Chondrocyte (in vitro differentiated cells): ENCODE data around the gene SRP68. TPM values are rescaled to one million over a fixed set of nuclear protein-coding genes. Genes with fewer than 3 reads are reported as not detected.
A peak's percentile ranks its signal among the peaks of the same experiment; 100 is the strongest.
"Not testable (repeated sequence)": the region's sequence is repeated elsewhere in the genome, so short reads cannot be mapped to it uniquely, and the experiment has no call there.

Source experiments
- DNase-seq: peaks from one replicate; pipeline ENCODE4 v3.0.0; 2021; ENCODE audit warnings: mixed read lengths, low spot score
- H3K27ac Mint-ChIP-seq: one replicate; pipeline ENCODE4 v1.8.0; 2021; ENCODE audit warnings: mild to moderate bottlenecking, moderate library complexity, mixed read lengths; ENCODE audit not compliant: unreplicated experiment
- H3K27me3 Mint-ChIP-seq: 2 replicates; pipeline ENCODE4 v1.8.0; 2021; ENCODE audit warnings: low read depth, mixed read lengths
- H3K36me3 Mint-ChIP-seq: 2 replicates; pipeline ENCODE4 v1.8.0; 2021; ENCODE audit warnings: low read depth, mixed read lengths
- H3K4me1 Mint-ChIP-seq: 2 replicates; pipeline ENCODE4 v1.8.0; 2021; ENCODE audit warnings: low read depth, mild to moderate bottlenecking, mixed read lengths
- H3K4me3 Mint-ChIP-seq: one replicate; pipeline ENCODE4 v1.8.0; 2021; ENCODE audit warnings: mild to moderate bottlenecking, moderate library complexity, mixed read lengths; ENCODE audit not compliant: unreplicated experiment
- H3K9me3 Mint-ChIP-seq: 2 replicates; pipeline ENCODE4 v1.8.0; 2021; ENCODE audit warnings: low read depth, mixed read lengths
- total RNA-seq: library from RNA; stranded (reverse); gene quantifications from 3 replicates; pipeline ENCODE4 v1.2.1, GENCODE V29; 2021
- TF ChIP-seq, protein P1 (sequence below): fragments of 200-600 bp; sonication (generic); IDR thresholded peaks from 2 replicates; pipeline ENCODE4 v1.5.0; 2021; ENCODE audit warnings: antibody characterized with exemption, mild to moderate bottlenecking, moderate library complexity

Gene SRP68
- total RNA-seq, 1 donor from 2014 or later, result 63.0 TPM

DNA sequence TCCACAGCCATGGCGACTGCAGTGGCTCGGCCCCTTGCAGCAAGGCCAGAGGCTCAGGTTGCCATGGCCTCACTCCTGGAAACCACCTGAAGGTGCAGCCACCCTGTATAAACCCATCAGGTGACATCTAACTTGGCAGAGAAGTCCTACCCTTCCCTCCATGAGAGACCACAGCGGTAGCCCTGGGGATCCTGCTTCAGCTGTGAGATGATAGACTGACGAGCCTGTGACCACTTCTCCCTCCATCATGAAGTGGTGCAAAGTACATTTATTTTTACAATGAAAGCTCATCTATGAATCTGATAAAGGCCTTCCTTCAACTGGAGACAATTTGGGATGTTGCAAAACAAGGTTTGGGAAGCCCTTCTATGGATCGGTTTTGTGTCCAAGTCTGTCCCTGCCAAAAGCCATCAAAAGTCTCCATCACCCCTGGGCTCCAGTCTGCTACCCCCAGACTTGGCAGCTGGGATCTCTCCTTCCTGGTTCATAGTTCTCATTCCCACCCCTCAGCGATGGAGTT lies 8.5 kb upstream of the SRP68 start:
- no peak for DNase-seq
- H3K27ac Mint-ChIP-seq, result no peak overlapping the region
- H3K27me3 Mint-ChIP-seq, result peaks cover 38% of the 10 kb centered on the region
- H3K36me3 Mint-ChIP-seq, result peaks cover 18% of the 10 kb centered on the region
- H3K4me3 Mint-ChIP-seq, result no peak overlapping the region
- H3K4me1 Mint-ChIP-seq, result peaks cover 3% of the 10 kb centered on the region
- TF ChIP-seq, protein P1, sequence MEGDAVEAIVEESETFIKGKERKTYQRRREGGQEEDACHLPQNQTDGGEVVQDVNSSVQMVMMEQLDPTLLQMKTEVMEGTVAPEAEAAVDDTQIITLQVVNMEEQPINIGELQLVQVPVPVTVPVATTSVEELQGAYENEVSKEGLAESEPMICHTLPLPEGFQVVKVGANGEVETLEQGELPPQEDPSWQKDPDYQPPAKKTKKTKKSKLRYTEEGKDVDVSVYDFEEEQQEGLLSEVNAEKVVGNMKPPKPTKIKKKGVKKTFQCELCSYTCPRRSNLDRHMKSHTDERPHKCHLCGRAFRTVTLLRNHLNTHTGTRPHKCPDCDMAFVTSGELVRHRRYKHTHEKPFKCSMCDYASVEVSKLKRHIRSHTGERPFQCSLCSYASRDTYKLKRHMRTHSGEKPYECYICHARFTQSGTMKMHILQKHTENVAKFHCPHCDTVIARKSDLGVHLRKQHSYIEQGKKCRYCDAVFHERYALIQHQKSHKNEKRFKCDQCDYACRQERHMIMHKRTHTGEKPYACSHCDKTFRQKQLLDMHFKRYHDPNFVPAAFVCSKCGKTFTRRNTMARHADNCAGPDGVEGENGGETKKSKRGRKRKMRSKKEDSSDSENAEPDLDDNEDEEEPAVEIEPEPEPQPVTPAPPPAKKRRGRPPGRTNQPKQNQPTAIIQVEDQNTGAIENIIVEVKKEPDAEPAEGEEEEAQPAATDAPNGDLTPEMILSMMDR, result no peak
- H3K9me3 Mint-ChIP-seq, result no peaks in the 10 kb centered on the region

DNA sequence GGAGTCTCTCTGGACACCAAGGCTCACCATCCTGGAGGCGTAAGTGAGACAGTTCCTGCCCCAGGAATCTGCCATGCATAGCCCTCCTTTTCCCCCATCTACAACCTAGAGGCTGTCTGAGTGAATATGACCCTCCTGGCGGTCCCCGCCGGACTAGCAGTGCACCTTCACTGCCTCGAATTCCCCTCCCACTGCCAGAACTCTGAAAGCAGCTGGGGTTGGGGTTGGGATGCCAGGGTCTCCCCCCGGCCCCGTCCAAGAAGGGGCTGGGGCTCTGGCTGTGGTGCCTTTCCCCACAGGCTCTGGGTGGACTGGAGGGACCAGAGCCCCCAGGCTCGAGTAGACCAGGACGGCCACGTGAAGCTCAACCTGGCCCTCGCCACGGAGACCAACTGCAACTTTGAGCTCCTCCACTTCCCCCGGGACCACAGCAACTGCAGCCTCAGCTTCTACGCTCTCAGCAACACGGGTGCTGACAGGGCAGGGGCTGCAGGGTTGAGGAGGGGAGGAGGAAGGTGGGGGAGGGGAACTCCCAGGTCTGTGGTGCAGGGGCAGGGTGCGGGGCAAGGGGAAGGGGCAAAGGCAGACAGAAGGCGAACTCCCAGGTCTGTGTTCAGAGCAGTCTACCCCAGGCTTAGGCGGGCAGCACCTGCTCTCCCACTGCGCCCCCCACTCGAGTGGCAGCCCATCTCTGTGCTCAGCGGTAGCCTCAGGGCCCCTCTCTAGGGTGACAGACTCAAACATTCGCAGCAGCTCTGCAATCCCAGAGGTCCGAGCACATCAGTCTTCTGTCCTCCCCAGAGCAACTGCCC lies 7.8 kb upstream of the SRP68 start:
- Mint-ChIP-seq H3K9me3 (no peaks in the 10 kb centered on the region), H3K4me3 (no peak overlapping the region), H3K4me1 (peaks cover 9% of the 10 kb centered on the region), H3K27ac (no peak overlapping the region), H3K27me3 (peaks cover 44% of the 10 kb centered on the region), H3K36me3 (peaks cover 15% of the 10 kb centered on the region)
- DNase-seq, result peak; percentile 83
- TF ChIP-seq, protein P1, result peak; percentile 24

DNA sequence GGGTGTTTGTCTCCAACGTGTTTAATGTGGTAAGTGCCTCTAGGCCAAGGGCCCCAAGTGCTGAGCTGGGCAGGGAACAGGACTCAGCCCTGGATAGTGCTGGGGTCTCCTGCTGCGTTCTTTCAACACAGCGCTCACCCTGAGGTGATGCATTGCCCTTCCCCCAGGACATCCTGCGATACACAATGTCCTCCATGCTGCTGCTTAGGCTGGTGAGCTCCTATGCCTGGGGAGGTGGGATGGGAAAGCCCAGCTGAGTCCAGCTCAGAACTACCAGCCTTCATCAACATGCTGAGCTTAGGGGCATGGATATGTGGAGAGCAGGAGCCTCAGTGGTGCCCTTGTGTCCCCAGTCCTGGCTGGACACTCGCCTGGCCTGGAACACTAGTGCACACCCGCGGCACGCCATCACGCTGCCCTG lies 7.2 kb upstream of the SRP68 start:
- Mint-ChIP-seq H3K9me3 (no peaks in the 10 kb centered on the region), H3K4me3 (no peak overlapping the region), H3K27ac (no peak overlapping the region), H3K27me3 (peaks cover 48% of the 10 kb centered on the region), H3K36me3 (peaks cover 13% of the 10 kb centered on the region), H3K4me1 (peaks cover 13% of the 10 kb centered on the region)
- no peak for DNase-seq
- TF ChIP-seq, protein P1, result no peak

DNA sequence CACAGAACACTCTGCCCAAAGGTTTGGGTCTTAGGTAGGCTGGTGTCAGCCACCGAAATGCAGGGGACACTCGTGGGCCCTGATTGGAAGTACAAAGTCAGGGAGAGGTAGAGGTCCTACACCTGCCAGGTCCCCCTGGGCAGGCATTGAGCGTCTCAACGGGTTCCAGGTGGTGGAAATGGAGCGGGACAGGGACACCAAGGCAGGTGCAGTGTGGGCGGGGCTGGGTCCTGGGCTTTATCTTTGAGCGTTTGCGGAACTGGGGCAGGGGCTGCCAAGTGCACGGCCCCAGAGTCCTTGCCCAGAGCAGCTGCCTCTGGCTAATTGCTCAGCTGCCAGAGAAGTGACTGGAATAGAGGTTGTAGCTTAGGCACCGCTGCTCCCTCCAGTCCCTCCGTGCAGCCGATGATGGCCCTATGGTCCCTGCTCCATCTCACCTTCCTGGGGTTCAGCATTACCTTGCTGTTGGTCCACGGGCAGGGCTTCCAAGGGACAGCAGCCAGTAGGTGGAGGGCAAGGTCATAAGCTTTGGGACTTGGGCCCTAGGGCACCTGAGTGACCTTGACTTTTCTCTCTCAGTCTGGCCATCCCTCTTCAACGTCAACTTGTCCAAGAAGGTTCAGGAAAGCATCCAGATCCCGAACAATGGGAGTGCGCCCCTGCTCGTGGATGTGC lies 6.7 kb upstream of the SRP68 start, which contains the start of gene ZACN:
TSS of gene ZACN (plus strand) at position 323 of the 675 bp plus-strand sequence. CDS start at position 406, 83 bp downstream.
- peak; percentile 84 for DNase-seq
- Mint-ChIP-seq H3K27ac (no peak within 1 kb of the TSS), H3K4me1 (peaks cover 13% of the 10 kb centered on the region), H3K4me3 (no peak within 1 kb of the TSS), H3K27me3 (peaks cover 48% of the 10 kb centered on the region), H3K36me3 (peaks cover 9% of the 10 kb centered on the region), H3K9me3 (no peaks in the 10 kb centered on the region)
- TF ChIP-seq, protein P1, result no peak

DNA sequence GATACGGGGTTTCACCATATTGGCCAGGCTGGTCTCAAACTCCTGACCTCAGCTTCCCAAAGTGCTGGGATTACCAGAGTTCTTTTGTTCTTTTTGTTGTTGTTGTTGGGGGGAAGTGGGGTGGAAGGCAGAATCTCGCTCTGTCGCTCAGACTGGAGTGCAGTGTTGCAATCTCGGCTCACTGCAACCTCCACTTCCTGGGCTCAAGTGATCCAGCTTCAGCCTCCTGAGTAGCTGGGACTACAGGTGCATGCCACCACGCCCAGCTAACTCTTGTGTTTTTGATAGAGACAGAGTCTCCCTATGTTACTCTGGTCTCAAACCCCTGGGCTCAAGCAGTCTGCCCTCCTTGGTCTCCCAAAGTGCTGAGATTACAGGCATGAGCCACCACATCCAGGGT lies 6.1 kb upstream of the SRP68 start:
- Mint-ChIP-seq H3K4me1 (peaks cover 13% of the 10 kb centered on the region), H3K27me3 (peaks cover 52% of the 10 kb centered on the region)
- H3K9me3 Mint-ChIP-seq, H3K36me3 Mint-ChIP-seq, DNase-seq, H3K27ac Mint-ChIP-seq, H3K4me3 Mint-ChIP-seq: not testable (repeated sequence)
